ENCODE measurements around the gene WRAP73. TPM values are rescaled to one million over a fixed set of nuclear protein-coding genes. Genes with fewer than 3 reads are reported as not detected.

WRAP73 gene
- total and polyA plus RNA-seq, 9 donors = 5.3 to 18.0 (median 15.8) TPM

- Histone ChIP-seq H3K27me3 (no peaks in the 10 kb centered on the region), H3K36me3 (no peaks in the 10 kb centered on the region), H3K9me3 (no peaks in the 10 kb centered on the region), H3K27ac (no peak overlapping the region), H3K4me1 (ENCODE audit: insufficient read depth) (peaks cover 2% of the 10 kb centered on the region), H3K4me3 (no peak overlapping the region)
- 76 to 81% (median 79%) methylated on average over 8 of the region's 8 CpGs for WGBS, 3 donors
- peak in 1 of 5 donors; percentile 6 for DNase-seq
- intact Hi-C loops (cut with DNase I) = no loop called here
- TF ChIP-seq POLR2A (IDR thresholded peaks at IDR 0.05) (no peak), EP300 (IDR thresholded peaks at IDR 0.05) (no peak), CTCF (IDR thresholded peaks at IDR 0.05) (no peak)
Observed at GRCh38 chr1:3668148-3668547, 18.2 kb upstream of the WRAP73 start.

- Histone ChIP-seq H3K9me3 (no peaks in the 10 kb centered on the region), H3K27me3 (no peaks in the 10 kb centered on the region), H3K27ac (no peak overlapping the region), H3K36me3 (no peaks in the 10 kb centered on the region), H3K4me3 (no peak overlapping the region), H3K4me1 (ENCODE audit: insufficient read depth) (peaks cover 2% of the 10 kb centered on the region)
- intact Hi-C loops (cut with DNase I) = no loop called here
- TF ChIP-seq POLR2A (IDR thresholded peaks at IDR 0.05) (no peak), CTCF (IDR thresholded peaks at IDR 0.05) (no peak), EP300 (IDR thresholded peaks at IDR 0.05) (no peak)
- WGBS, 3 donors = 82 to 86% (median 85%) methylated on average over 14 of the region's 14 CpGs
- DNase-seq = no peak
Observed at GRCh38 chr1:3664700-3665375, 14.9 kb upstream of the WRAP73 start.

GRCh38 chr1:3663999-3664699, 14.2 kb upstream of the WRAP73 start:
- intact Hi-C loops (cut with DNase I) = no loop called here
- no peak overlapping the region for H3K27ac ChIP-seq
- H3K27me3 ChIP-seq = no peaks in the 10 kb centered on the region
- no peaks in the 10 kb centered on the region for H3K9me3 ChIP-seq
- H3K36me3 ChIP-seq = no peaks in the 10 kb centered on the region
- 83 to 85% (median 83%) methylated on average over 14 of the region's 14 CpGs for WGBS, 3 donors
- H3K4me3 ChIP-seq = no peak overlapping the region
- TF ChIP-seq POLR2A (IDR thresholded peaks at IDR 0.05) (no peak), CTCF (IDR thresholded peaks at IDR 0.05) (no peak), EP300 (IDR thresholded peaks at IDR 0.05) (no peak)
- peaks cover 2% of the 10 kb centered on the region for H3K4me1 ChIP-seq (ENCODE audit: insufficient read depth)
- peak in 1 of 5 donors; percentile 12 for DNase-seq

GRCh38 chr1:3662080-3662671, 12.3 kb upstream of the WRAP73 start:
- Histone ChIP-seq H3K9me3 (no peaks in the 10 kb centered on the region), H3K27ac (no peak overlapping the region), H3K27me3 (no peaks in the 10 kb centered on the region), H3K4me1 (ENCODE audit: insufficient read depth) (no peaks in the 10 kb centered on the region), H3K4me3 (no peak overlapping the region), H3K36me3 (no peaks in the 10 kb centered on the region)
- WGBS, 3 donors = 85 to 87% (median 86%) methylated on average over 16 of the region's 16 CpGs
- no peak for TF ChIP-seq EP300 (IDR thresholded peaks at IDR 0.05)
- no peak for TF ChIP-seq CTCF (IDR thresholded peaks at IDR 0.05)
- no peak for TF ChIP-seq POLR2A (IDR thresholded peaks at IDR 0.05)
- intact Hi-C loops (cut with DNase I) = no loop called here
- no peak for DNase-seq
